GM18861 (cell line): ENCODE measurements around the gene CCR2.
"Not testable (repeated sequence)": the region's sequence is repeated elsewhere in the genome, so short reads cannot be mapped to it uniquely, and the experiment has no call there.

Experiments
- ATAC-seq: cut with Tn5 transposase; IDR thresholded peaks from one replicate; pipeline ENCODE4 v1.9.1; 2021; ENCODE audit not compliant: unreplicated experiment

CCR2 gene

GRCh38 chr3:46375814-46376213 is 21.9 kb downstream of the CCR2 start:
- ATAC-seq, result no peak

GRCh38 chr3:46378426-46378942 is 24.6 kb downstream of the CCR2 start:
- ATAC-seq, result no peak

- ATAC-seq, result no peak
These were observed 26.7 kb downstream of the CCR2 start for GRCh38 chr3:46380471-46381221.

GRCh38 chr3:46381625-46382024 is 27.7 kb downstream of the CCR2 start:
- no peak for ATAC-seq

- ATAC-seq, result no peak
These were observed 29.5 kb downstream of the CCR2 start for GRCh38 chr3:46383211-46383950.

- no peak for ATAC-seq
These were observed 30.0 kb downstream of the CCR2 start for GRCh38 chr3:46383951-46384330.

- ATAC-seq, result no peak
These were observed 32.3 kb downstream of the CCR2 start for GRCh38 chr3:46386205-46386604.

GRCh38 chr3:46388847-46389246 is 34.9 kb downstream of the CCR2 start:
- not testable (repeated sequence) for ATAC-seq

- ATAC-seq, result no peak
These were observed 35.4 kb downstream of the CCR2 start for GRCh38 chr3:46389306-46389705.

GRCh38 chr3:46391526-46391925 is 37.6 kb downstream of the CCR2 start:
- ATAC-seq, result not testable (repeated sequence)

GRCh38 chr3:46393011-46393410 is 39.1 kb downstream of the CCR2 start:
- no peak for ATAC-seq

GRCh38 chr3:46393554-46394434 is 39.9 kb downstream of the CCR2 start:
- no peak for ATAC-seq

GRCh38 chr3:46395210-46395661 is 41.3 kb downstream of the CCR2 start:
- ATAC-seq, result no peak

- ATAC-seq, result no peak
These were observed 42.0 kb downstream of the CCR2 start for GRCh38 chr3:46395766-46396530.

GRCh38 chr3:46397111-46397510 is 43.2 kb downstream of the CCR2 start:
- ATAC-seq, result no peak

- no peak for ATAC-seq
These were observed 44.5 kb downstream of the CCR2 start for GRCh38 chr3:46398186-46398955.

GRCh38 chr3:46399098-46399497 is 45.2 kb downstream of the CCR2 start:
- ATAC-seq, result no peak

- ATAC-seq, result no peak
These were observed 45.6 kb downstream of the CCR2 start for GRCh38 chr3:46399557-46399956.

- no peak for ATAC-seq
These were observed 46.3 kb downstream of the CCR2 start for GRCh38 chr3:46400000-46400734.
